Osteoblast (primary cell): ENCODE data around the gene ALG1. TPM values are rescaled to one million over a fixed set of nuclear protein-coding genes. Genes with fewer than 3 reads are reported as not detected.
"Not testable (repeated sequence)": the region's sequence is repeated elsewhere in the genome, so short reads cannot be mapped to it uniquely, and the experiment has no call there.

Experiments
- DNase-seq: peaks from one replicate; pipeline ENCODE4 v3.0.0; 2011; ENCODE audit warnings: low spot score, mixed read lengths; ENCODE audit not compliant: insufficient read length; ENCODE audit errors: missing footprints
- H2AFZ ChIP-seq: 2 replicates; pipeline ENCODE4 v1.6.0; 2011; ENCODE audit warnings: mild to moderate bottlenecking, low read length
- H3K27ac ChIP-seq: 2 replicates; pipeline ENCODE4 v1.5.1; 2011; ENCODE audit warnings: mild to moderate bottlenecking, low read depth, low read length, moderate library complexity
- H3K27me3 ChIP-seq: 2 replicates; pipeline ENCODE4 v1.6.0; 2012; ENCODE audit warnings: mild to moderate bottlenecking, control low read depth, inconsistent platforms, low read length, moderate library complexity; ENCODE audit not compliant: insufficient read depth
- H3K36me3 ChIP-seq: 2 replicates; pipeline ENCODE4 v1.5.1; 2011; ENCODE audit warnings: mild to moderate bottlenecking, low read length, control low read depth, moderate library complexity; ENCODE audit not compliant: insufficient read depth
- H3K4me1 ChIP-seq: 2 replicates; pipeline ENCODE4 v1.5.1; 2011; ENCODE audit warnings: mild to moderate bottlenecking, low read length, control low read depth, moderate library complexity; ENCODE audit not compliant: insufficient read depth
- H3K4me2 ChIP-seq: 2 replicates; pipeline ENCODE4 v1.6.0; 2011; ENCODE audit warnings: mild to moderate bottlenecking, low read length; ENCODE audit not compliant: insufficient read depth
- H3K4me3 ChIP-seq: fragments of 200-600 bp; sonication (generic); 3 replicates; pipeline ENCODE4 v1.5.1; 2012; ENCODE audit warnings: mild to moderate bottlenecking, low read length, inconsistent platforms; ENCODE audit not compliant: insufficient read depth
- H3K79me2 ChIP-seq: 2 replicates; pipeline ENCODE4 v1.6.0; 2012; ENCODE audit warnings: mild to moderate bottlenecking, low read length, control low read depth, inconsistent platforms; ENCODE audit not compliant: insufficient read depth
- H3K9me3 ChIP-seq: 2 replicates; pipeline ENCODE4 v1.5.1; 2011; ENCODE audit warnings: low read depth, low read length, control low read depth
- H4K20me1 ChIP-seq: 2 replicates; pipeline ENCODE4 v1.6.0; 2012; ENCODE audit warnings: mild to moderate bottlenecking, low read length, control low read depth; ENCODE audit not compliant: insufficient read depth
- CTCF ChIP-seq: IDR thresholded peaks from 2 replicates; pipeline ENCODE4 v1.5.1; 2011; ENCODE audit warnings: mild to moderate bottlenecking, low read depth, low read length, moderate library complexity; ENCODE audit errors: extremely low read depth
- total RNA-seq: library from RNA; depleted of rRNA; stranded (reverse); fragments of >200 nt; gene quantifications from 2 replicates; pipeline ENCODE4 v1.2.3, GENCODE V29; 2012

ALG1 gene
- total RNA-seq, 1 donor = 43.4 TPM

DNA sequence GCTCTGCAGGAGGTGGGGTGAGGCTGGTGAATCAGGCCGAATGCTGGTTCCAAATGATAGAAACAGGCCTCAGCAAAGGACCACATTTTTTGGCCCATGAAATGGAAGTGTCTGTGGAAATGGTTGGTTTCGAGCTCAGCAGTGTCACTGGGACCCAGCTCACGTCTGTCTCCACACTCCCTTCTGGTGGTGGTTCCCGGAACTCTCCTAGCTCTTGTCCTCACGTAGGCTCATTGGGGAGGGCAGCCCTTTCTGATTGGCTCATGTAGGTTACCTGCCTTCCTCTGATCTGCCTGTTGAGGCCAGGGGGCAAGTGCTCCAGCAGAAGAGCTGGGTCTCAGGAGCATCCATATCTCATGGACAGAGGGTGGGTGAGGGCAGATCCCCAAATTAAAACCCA, 4.0 kb downstream of the ALG1 start:
- Histone ChIP-seq H3K27ac (no peak overlapping the region), H3K4me1 (peaks cover 18% of the 10 kb centered on the region), H3K4me3 (no peak overlapping the region), H2AFZ (no peak overlapping the region), H3K79me2 (peaks cover 36% of the 10 kb centered on the region), H4K20me1 (no peaks in the 10 kb centered on the region), H3K9me3 (no peaks in the 10 kb centered on the region), H3K27me3 (no peaks in the 10 kb centered on the region), H3K36me3 (peaks cover 23% of the 10 kb centered on the region), H3K4me2 (no peak overlapping the region)
- DNase-seq = no peak
- TF ChIP-seq CTCF = no peak

- H4K20me1 ChIP-seq = no peaks in the 10 kb centered on the region
- DNase-seq = no peak
- peaks cover 34% of the 10 kb centered on the region for H3K79me2 ChIP-seq
- no peak overlapping the region for H2AFZ ChIP-seq
- H3K36me3 ChIP-seq = peaks cover 23% of the 10 kb centered on the region
- no peak overlapping the region for H3K4me2 ChIP-seq
- H3K4me1 ChIP-seq = peaks cover 11% of the 10 kb centered on the region
- H3K27me3 ChIP-seq = no peaks in the 10 kb centered on the region
- no peak overlapping the region for H3K4me3 ChIP-seq
- no peak overlapping the region for H3K27ac ChIP-seq
- TF ChIP-seq CTCF = no peak
- no peaks in the 10 kb centered on the region for H3K9me3 ChIP-seq
These were observed 5.7 kb downstream of the ALG1 start for GRCh38 chr16:5077304-5077703.

DNA sequence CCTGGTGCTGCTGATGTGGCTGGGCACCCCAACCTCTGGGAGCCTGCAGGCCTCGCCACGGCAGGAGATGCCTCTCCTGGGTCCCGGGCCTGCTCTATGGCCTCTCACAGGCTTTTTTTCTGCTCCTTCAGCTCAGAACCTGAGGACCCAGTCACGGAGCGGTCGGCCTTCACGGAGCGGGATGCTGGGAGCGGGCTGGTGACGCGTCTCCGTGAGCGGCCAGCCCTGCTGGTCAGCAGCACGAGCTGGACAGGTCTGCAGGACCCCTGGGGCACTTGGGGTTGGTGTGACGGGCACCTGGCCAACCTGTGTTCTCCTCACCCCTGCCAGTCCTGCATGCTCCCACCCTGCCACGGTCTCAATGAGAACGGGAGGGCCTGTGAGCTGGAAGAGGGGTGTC, 7.0 kb downstream of the ALG1 start:
- Histone ChIP-seq H3K4me2 (no peak overlapping the region), H3K4me1 (no peaks in the 10 kb centered on the region), H3K9me3 (no peaks in the 10 kb centered on the region), H3K79me2 (peaks cover 21% of the 10 kb centered on the region), H3K4me3 (no peak overlapping the region), H4K20me1 (no peaks in the 10 kb centered on the region), H3K36me3 (peaks cover 23% of the 10 kb centered on the region), H3K27me3 (no peaks in the 10 kb centered on the region), H2AFZ (no peak overlapping the region), H3K27ac (no peak overlapping the region)
- DNase-seq = no peak
- no peak for TF ChIP-seq CTCF

- not testable (repeated sequence) for DNase-seq, H3K4me2 ChIP-seq, H2AFZ ChIP-seq, H3K4me1 ChIP-seq, H4K20me1 ChIP-seq, H3K27me3 ChIP-seq, H3K9me3 ChIP-seq, H3K4me3 ChIP-seq, H3K27ac ChIP-seq, H3K79me2 ChIP-seq
- H3K36me3 ChIP-seq = peaks cover 17% of the 10 kb centered on the region
These were observed 8.8 kb downstream of the ALG1 start for GRCh38 chr16:5080461-5080860.

GRCh38 chr16:5080996-5081395, 9.4 kb downstream of the ALG1 start:
- H3K4me3 ChIP-seq, H3K79me2 ChIP-seq, H3K27ac ChIP-seq, H3K4me1 ChIP-seq, DNase-seq, H3K9me3 ChIP-seq, H2AFZ ChIP-seq, H3K27me3 ChIP-seq, H4K20me1 ChIP-seq, H3K4me2 ChIP-seq: not testable (repeated sequence)
- H3K36me3 ChIP-seq = peaks cover 12% of the 10 kb centered on the region

GRCh38 chr16:5083646-5084045, 12.0 kb downstream of the ALG1 start:
- H3K4me2 ChIP-seq, H3K4me1 ChIP-seq, DNase-seq, H3K79me2 ChIP-seq, H3K27me3 ChIP-seq, H2AFZ ChIP-seq, H4K20me1 ChIP-seq, H3K36me3 ChIP-seq, H3K27ac ChIP-seq, H3K9me3 ChIP-seq, H3K4me3 ChIP-seq: not testable (repeated sequence)

GRCh38 chr16:5084099-5084731, 12.6 kb downstream of the ALG1 start:
- not testable (repeated sequence) for H3K4me2 ChIP-seq, H4K20me1 ChIP-seq, DNase-seq, H3K9me3 ChIP-seq, H3K27me3 ChIP-seq, H3K36me3 ChIP-seq, H3K27ac ChIP-seq, H3K4me1 ChIP-seq, H3K79me2 ChIP-seq, H3K4me3 ChIP-seq, H2AFZ ChIP-seq
